ENCODE data around the gene ABCD4.

DNA sequence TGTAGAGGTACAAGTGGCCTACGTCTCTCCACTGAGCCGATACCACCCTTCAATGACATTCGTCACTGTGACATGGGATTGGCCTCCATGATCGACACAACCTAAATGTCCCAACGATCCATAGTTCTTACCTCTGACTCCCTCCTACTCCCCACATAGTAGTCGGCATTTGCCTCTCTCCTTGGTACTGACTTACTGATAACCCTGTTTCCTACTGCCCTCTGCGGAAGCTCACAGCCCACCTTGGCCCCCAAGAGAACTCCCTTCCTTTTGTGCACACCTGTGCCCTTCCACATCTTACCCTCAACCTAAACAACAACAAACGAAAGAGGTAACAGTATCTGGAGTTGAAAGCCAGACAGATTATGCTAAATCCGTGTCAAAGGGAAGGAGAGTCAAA is 39.6 kb downstream of the ABCD4 start:
- TF ChIP-seq, protein P1, sequence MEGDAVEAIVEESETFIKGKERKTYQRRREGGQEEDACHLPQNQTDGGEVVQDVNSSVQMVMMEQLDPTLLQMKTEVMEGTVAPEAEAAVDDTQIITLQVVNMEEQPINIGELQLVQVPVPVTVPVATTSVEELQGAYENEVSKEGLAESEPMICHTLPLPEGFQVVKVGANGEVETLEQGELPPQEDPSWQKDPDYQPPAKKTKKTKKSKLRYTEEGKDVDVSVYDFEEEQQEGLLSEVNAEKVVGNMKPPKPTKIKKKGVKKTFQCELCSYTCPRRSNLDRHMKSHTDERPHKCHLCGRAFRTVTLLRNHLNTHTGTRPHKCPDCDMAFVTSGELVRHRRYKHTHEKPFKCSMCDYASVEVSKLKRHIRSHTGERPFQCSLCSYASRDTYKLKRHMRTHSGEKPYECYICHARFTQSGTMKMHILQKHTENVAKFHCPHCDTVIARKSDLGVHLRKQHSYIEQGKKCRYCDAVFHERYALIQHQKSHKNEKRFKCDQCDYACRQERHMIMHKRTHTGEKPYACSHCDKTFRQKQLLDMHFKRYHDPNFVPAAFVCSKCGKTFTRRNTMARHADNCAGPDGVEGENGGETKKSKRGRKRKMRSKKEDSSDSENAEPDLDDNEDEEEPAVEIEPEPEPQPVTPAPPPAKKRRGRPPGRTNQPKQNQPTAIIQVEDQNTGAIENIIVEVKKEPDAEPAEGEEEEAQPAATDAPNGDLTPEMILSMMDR (IDR thresholded peaks at IDR 0.05): no peak
- TF ChIP-seq POLR2A (IDR thresholded peaks at IDR 0.05): no peak
